ENCODE measurements around the gene AMER2.
"Not testable (repeated sequence)": the region's sequence is repeated elsewhere in the genome, so short reads cannot be mapped to it uniquely, and the experiment has no call there.

Gene AMER2

DNA sequence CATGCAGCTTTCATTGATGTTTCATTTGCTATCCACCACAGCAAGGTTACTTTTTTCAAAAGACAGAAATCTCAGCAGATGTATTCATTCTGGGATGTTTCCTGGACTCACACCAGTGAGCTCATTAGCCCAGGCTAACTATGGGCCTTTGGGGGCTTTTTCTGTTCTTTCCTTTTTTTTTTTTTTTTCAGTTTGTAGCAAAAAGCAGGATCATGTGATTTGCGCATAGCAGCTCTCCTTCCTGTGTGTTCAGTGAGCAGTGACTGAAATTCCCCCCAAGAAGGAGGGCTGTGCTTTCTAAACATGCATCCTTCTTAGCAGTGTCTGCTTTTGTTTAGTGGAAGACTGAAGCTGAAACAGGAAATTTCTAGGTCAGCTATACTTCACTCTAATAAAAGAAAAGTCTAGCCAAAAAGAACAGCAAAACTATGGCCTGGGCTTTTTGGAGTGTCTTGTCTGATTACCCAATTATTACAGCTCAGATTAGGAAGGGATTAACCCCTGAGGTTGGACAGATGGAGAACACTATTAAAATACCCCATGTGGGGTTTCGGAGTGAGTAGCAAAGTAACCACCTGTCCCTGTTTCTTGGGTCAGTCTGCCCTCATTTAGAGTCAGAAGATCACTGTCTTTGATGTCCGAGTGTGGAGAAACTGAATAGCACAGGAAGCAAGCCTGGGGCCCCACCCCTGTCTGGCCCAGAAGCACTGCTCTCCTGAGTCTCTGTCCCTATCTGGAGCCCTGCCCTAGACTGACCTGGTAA is 8.9 kb upstream of the AMER2 start:
- no peak for DNase-seq

DNA sequence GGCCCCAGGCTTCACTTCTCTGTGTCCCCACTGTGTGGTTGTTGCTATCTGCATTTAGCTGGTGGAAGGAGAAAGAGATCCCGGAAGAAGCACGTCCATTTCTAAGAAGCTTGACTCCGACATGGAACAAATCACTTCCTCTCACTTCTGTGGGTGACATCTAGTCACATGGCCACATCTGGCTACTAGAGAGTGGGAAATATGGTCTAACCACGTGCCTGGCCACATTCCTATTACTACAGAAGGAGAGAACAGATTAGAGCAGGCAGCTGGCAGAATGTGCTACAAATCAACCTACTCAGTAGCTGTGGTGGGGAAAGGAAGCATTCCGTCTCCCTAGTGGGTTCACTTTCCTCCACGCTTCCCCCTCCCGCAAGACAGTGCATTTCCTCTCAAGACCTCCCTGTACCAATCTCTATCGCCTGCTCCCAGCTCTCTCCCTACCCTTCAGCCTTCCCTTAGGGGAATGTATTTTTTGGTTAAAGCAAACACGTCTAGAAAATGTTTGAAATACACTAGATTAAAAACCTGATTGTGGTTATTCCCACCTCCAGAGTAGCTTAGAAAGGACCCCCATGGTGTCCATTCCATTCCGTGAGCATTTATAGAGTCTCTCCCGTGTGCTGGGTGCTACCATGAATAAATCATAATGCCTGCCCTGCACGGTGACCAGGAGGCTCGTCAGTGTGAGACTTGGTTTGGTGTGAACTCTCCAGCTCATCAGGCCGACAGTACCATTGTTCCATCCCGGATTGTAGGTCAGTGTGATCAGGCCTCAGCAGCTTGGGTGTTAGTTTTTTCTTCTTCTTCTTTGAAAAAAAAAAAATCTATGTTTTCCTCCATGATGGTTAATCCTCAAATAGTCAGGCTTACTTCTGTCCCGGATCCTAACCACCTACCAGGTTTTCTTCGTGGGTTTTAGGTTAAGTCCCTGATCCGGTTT is 8.0 kb upstream of the AMER2 start:
- no peak for DNase-seq

DNA sequence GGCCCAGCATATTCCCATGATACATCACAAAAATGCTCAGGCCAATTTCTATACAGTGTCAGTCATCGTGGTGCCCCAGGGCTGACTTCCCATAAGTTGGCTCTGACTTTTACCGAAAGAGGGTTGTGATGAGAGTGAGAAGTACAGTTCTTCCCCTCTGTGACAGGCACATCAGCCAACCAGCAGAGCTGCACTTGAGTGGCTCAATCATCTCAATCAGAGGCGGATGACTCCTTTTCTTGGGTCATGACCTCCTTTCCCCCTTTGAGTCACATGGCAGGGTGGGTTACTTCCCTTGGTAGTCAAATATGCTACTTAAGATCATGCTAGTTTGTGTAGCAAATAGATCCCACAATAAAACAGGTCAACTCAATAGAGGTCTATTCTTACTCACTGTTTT is 6.9 kb upstream of the AMER2 start:
- DNase-seq, result no peak

DNA sequence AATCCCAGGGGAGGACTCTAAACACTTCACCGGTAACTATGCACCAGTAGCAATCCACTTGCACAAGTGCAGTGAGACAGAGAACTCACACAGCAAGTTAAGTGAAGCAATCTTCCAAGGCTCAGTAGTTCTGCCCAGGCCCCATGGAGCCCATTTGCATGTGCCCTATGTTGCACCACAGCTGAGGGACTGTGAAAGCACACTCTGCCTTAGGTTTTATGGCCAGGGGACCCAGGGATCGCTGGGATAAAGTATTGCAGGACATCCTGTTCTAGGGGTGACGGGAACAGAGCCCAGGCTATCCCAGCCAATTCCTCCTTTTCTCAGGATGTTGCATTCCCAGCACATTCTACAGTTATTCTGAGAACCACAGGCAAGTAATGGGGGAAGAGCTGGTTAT is 6.0 kb upstream of the AMER2 start:
- no peak for DNase-seq

DNA sequence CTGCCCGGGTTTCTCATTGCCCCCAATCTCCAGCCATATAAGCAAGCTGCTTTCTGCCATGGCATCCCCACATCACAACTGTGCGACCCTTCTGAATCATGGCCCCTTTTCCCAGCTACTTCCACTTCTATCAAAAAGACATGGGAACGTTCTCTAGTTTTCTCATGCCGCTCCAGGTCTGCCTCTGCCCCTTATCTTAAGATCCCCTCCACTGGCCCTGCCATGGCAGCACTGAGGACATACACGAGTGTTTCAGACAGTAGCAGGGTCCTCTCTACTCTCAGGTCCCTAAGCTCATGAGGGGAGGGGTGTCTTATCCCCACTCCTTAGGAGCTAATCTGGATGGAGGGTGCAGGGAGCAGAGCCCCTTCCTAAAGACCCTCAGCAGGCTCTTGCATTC is 5.5 kb upstream of the AMER2 start:
- DNase-seq, result no peak

DNA sequence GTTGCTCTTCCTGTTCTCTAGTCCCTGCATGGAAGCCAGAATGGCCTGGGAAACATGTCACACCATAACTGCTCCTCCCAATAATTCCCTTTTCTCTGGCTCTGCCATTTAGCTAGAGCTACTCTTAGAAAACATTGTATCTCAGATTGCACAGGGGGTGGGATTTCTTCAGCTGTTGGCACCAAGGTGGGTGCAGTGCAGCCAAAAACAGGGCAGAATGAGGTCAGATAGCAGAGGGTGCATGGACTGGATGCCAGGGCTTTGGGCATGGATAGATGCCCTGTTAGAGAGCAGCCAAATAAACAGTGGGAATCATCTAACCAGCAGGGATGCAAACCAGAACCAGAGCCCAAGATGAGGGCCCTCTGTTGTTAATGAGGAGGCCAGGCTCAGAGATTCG is 4.9 kb upstream of the AMER2 start:
- no peak for DNase-seq

DNA sequence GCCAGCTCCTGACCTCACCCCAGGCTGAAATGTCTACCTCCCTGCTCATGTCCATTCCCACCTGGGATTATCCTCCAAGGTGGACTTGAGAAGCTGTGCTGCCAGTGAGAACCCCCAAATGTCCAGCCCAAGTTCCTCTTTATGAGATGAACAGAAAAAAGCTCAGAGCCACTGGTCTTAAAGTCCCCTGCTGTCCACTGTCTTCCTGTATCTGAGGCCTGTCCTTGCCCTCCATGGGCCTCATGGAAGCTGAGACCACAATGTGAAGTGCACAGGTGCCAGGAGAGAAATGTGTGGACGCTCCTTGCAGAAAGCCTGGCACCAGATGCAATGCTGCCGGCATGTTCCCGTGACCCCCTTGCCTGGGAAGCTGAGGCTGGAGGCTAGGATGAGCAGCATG is 3.3 kb upstream of the AMER2 start:
- no peak for DNase-seq

DNA sequence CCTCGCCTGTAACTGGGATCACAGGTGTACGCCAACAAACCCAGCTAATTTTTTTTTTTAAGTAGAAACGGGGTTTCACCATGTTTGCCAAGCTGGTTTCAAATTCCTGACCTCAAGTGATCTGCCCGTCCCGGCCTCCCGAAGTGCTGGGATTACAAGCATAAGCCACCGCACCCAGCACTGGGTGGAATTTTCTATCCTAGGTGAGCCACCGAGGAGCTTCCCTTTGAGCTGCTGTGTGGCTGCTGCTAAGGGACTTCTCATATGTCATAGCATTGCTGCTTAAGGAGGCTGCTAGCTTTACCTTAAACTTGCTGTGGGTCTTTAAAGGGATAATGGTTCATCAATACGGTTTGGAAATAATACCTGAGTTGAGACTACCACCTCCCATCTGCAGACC is 2.9 kb upstream of the AMER2 start:
- no peak for DNase-seq

DNA sequence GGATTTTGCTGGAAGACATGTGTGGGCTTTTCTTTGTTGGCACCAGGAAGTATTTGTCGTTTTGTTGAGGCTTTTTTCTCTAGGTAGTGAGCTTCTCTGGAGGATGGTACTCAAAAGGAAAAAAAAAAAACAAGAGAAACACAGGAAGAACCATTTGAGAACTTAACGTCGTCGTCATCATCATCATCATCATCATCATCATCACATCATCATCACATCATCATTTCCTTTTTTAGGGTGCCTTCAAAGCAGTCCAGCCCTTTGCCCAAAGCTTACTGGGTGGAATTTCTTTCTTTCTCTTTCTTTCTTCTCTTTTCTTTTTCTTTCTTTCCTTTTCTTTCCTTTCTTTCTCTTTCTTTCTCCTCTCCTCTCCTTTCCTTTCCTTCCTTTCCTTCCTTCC is 2.2 kb upstream of the AMER2 start:
- DNase-seq, result no peak

DNA sequence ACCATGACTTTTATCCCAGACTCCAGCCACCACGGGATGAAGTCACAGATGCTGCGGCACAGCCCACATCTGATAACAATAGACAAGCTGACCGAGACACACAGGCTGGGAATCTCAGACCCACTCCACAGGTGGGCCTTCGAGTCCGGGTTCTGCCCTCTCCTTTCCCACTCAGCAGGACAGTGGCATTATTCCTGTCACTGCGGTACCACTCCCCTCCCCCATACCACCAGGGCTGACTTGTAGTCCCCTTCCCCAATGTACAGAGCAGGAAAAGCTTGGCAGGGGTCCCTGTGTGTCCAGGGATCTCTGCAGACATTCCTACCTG is 179 bp upstream of the AMER2 start:
- no peak for DNase-seq

DNA sequence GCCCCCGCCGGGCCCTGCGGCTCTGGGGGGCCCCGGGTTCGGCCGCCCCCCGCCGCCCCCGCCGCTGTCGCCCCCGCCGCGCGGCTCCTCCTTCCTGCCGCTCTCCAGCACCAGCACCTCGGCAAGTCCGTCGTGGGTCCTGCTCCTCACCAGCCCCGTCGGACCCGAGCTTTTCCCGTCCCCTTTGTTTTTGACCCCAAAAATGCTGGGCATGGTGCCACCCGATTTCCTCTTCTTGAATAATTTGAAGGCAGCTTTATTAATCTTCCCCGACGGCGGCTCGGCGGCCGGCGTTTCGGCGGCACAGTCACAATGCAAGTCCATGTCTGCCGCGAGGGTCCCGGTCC is 945 bp downstream of the AMER2 start:
- DNase-seq, result no peak

DNA sequence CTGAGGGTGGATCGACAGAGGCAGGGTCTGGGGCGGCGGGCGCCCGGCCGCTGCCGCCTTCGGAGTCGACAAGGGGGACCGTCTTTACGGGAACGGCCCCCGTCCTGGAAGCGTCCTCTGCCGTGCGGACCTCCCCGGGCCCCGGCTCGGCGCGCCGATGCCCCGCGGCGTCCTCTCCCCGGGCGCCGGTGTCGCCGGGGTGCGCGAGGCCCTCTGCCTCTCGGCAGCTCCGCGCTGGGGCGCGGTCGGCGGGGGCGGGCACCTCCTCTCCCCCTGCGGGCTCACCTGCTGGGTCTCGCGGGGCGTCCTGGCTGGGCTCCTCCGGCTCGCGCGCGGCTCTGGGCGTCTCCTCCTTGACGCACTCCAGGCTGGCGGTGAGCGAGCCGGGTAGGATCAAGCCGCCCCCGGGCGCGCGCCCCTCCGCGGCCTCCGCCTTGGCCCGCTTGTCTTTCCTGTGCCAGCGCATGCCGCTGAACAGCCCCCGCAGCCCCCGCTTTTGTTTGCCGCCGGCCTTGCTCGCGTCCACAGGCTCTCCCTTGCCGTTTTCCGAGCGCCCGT is 1.5 kb downstream of the AMER2 start:
- no peak for DNase-seq

DNA sequence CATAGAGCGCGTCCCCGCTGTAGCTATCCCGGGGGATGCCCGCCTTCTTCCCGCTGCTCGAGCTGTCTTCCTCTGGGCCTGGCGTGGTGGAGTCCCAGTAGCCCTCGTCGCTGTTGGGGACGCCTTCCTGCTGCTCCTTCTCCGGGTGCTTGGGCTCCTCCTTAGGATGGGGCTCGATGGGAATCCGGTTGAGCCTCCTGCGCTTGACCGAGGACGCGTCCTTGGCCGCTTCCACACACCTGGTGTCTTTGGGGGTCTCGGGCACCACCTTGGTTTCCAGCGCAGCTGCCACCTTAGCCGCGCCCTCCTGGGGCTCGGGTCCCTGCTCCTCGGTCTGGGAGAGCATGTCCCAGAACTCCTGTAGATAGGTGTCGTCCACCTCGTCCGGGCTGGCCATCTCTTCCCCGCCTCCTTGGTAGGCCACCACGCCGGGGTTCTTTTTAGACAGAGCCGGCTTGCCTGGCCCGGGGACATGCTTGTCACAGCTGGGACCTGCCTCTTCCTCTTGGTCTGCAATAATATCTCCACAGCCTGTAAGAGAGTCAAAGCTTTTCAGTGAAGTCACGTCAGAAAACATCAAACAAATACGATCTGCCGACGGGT is 2.0 kb downstream of the AMER2 start:
- no peak for DNase-seq

DNA sequence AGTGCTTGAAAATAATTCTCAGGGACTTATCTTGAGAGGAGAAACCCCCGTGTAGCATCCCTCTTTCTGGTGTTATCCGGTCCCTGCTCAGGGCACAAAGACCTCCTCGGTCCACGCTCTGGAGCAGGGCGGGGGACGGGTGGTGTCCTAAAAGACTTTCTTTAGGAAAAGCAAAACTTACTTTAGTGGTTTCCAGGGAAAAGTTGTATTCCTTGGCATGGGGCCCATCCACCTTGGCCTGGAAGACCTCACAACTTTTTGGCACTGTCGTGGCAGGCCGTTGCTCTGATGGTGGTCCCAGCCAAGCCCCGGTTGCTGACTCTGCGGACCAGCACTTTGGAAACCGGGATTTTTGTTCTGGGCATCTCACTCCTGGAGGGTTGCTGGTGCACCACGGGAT is 2.7 kb downstream of the AMER2 start:
- DNase-seq, result no peak

DNA sequence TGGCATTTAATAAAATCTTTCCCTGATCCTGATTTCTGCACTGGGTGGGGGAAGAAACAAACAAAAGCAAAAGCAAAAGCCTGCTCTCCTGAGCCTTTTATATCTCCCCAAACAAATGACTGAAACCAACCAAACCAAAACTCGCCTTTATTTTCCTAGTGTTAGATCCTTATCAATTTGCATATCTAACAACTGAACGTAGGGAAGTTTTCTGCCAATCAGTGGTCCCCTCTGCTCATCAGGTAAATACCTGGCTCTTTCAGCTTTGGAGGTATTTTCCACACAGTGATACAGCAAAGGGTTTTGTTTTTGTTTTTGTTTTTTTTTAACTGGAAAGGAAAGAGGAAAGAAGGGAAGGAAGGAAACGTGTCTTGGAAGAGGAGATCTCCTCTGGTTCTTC is 3.3 kb downstream of the AMER2 start:
- DNase-seq, result no peak

DNA sequence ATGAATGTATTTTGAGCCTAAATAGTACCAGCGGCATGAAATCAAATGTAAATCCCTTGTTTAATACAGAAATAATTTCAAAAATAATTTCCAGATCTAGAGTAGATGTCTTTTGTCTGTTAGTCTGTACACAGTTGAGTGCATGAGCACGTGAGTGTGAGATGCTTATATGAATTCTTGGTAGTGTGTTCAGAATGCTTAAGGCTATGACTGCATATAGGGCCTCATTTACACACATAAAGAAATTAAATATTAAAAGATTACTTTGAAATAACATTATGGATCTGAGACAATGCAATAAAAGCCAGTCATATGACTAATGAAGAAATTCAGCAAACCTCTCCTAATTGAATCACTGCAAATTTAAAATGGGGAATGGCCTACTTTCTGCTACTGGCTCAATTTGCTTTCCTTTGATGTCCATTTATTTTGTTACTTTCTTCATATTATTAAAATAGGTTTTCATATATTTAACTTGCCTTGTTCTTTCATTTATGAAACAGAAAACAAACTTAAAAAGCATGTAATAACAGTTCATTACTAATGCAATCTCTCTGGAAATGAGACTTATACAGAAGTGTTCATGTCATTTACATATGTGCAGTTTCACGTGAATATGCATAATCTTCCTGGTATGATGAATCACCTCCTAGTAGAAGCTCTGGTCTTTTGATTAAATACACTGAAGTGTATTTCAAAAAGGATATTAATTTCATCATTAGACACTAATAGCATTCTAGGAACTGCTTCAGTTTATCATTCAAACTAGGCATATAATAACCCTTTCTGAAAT is 4.5 kb downstream of the AMER2 start:
- no peak for DNase-seq

DNA sequence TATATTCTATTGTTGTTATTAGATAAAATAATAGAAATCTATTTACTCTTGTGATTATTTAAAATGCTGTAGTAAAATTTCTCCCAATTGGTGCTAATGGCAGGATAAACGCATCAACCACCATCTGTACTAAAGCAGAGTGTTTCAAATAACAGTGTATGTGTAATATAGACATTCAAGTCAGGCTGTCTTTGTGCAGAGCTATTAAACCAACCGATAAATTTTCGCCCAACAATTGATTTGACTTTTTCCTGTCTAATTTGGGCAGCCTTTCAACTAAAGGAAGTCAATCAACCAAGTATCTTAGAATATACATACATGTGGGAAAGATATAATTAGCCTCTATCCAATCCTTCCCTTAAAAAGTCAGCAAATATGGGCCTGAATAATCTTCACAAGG is 5.8 kb downstream of the AMER2 start:
- DNase-seq, result no peak

DNA sequence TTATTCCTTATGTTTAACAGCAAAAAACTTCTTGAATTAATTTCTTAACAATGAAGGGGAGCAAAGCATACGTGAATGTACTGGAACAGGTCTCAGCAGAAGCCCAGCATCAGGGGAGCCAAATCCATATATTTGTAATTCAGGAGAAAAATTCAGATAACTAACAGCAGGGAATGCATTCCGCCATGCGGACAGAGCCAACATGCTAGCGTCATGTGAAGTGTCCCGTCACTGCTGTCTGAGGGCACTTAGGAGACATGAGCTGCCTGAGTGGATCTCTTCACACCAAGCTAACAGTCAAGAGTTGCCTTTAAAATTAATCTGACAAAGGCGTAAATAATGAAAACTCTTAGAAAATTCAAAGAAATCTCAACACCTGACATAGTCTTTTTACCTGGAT is 6.4 kb downstream of the AMER2 start:
- DNase-seq, result no peak

DNA sequence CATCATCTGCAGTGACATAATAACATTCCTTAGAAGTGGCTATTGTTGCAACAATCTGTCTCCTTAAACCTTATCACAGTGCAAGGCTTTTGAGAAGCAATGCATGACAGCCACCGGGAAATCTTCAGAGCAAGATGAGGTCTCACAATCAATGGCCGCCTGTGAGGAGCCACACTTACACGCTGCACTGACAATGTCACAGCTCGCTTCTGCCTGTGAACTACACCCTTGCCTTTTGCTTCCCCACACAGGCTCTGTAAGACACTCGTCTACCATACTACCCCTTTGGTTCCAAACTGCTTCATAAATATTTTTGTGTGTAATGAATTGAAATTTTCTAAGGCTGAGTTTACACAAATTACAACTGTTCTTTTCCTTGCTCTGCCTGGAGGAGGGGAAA is 6.9 kb downstream of the AMER2 start:
- not testable (repeated sequence) for DNase-seq

DNA sequence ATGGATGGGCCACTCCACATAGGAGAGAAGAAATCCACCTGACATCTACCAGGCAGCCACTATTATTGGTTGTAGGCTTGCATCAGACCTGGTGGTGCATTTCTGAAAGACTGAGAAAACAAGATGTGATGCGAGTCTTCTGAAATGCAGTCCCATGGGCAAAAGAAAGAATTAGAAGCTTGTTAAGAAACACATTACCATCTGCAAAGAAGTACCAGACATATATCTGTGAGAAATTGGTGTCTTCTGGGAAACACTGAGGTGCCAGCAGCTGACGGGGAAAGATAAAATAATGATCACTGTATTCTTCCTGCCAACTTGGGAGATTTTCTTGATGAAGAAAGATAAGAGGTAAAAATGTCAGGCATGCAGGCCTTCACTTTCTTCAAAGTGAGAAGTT is 14.4 kb downstream of the AMER2 start:
- no peak for DNase-seq

DNA sequence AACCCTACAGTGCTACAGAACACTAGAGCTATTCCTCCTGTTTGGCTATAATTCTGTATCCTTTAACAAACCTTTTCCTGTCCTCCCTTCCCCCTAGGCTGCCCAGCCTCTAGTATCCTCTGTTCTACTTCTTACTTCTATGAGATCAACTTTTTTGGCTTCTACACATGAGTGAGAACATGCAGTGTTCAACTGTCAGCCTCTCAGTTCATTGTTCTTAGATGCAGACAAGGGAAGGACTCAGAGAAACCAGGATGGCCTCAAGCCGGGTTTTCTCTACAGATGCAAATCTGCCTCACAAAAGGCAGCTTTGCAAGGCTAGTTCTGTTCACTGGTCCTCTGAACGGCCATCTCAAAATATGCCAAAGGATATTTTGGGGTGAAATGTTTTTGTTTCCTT is 18.4 kb downstream of the AMER2 start:
- no peak for DNase-seq

DNA sequence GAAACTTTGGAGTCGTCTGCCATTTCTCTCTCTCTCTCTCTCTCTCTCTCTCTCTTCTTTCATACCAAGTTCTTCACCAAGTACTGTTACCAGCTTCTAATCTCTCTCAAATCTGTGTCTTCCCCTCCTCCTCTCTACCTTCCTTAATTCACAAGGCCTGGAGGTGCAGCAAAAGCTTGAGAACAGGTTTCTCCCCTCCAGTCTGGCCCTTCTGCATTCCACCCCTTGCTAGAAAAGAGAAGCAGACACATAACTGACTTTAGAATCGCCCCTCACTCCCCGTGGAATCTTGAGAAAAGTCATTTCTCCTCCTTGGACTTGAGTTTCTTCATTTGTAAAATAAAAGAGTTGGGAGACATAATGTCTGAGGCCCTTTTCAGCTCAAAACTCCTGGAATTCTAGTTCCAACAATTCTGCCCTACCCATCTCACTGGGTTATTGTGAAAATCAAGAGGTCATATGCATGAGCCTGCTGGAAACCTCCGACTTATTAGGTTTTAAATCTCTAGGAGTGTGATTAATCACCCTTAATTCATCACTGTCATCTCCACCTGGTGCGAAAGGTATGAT is 20.4 kb downstream of the AMER2 start:
- DNase-seq, result no peak

DNA sequence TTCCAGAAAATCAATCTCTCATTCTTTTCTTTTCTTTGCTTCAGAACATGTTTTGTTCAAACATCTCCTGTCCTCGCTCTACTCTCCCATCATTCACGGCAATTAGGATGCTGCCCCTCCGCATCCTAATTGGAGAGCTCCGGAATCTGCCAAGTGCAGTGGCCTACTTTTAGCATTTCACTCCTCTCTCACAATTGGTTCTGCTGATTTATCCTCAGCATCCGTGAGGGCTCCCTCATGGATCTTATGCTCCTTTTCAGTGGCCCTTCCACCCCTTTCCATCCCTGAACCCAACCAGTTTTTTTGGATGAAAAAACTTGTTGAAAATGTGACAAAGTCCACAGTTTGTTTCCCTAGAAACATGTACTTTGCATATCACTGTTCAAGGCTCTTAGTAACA is 22.4 kb downstream of the AMER2 start:
- no peak for DNase-seq

All from bone marrow (tissue), 2 donors.